ENCODE results near the gene ABCG1. TPM values are rescaled to one million over a fixed set of nuclear protein-coding genes. Genes with fewer than 3 reads are reported as not detected.

ABCG1 gene
- total RNA-seq, 3 donors from 2014 or later: 10.6 to 26.2 (median 23.7) TPM

DNA sequence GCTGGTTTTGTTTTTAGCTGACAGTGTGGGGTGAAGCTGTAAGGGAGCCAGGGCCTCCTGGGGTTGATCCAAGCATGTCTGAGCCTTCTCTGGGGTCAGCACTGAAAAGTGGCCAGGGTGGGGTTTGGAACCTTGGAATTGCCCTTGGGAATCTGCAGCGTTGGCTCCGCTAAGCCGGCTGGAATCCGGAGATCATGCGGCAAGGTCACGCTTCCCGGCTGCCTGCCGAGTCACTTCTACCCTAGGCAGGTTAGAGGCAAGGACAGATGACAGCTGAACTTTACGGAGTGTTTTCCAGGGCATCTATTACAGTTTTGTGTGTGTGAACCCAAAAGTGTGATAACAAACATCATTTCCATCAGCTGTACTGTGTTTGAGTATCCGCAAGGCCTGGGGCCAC, 17.1 kb downstream of the ABCG1 start:
- no peak for DNase-seq (ENCODE audit: low spot score in 2 of 2)
- Histone ChIP-seq H3K36me3 (no peaks in the 10 kb centered on the region), H3K9me3 (no peaks in the 10 kb centered on the region), H3K27me3 (no peaks in the 10 kb centered on the region), H3K27ac (peak overlapping the region; percentile 88), H3K4me1 (peaks cover 15 to 18% of the 10 kb centered on the region in 2 donors), H3K4me3 (no peak overlapping the region)
- TF ChIP-seq, protein P1, sequence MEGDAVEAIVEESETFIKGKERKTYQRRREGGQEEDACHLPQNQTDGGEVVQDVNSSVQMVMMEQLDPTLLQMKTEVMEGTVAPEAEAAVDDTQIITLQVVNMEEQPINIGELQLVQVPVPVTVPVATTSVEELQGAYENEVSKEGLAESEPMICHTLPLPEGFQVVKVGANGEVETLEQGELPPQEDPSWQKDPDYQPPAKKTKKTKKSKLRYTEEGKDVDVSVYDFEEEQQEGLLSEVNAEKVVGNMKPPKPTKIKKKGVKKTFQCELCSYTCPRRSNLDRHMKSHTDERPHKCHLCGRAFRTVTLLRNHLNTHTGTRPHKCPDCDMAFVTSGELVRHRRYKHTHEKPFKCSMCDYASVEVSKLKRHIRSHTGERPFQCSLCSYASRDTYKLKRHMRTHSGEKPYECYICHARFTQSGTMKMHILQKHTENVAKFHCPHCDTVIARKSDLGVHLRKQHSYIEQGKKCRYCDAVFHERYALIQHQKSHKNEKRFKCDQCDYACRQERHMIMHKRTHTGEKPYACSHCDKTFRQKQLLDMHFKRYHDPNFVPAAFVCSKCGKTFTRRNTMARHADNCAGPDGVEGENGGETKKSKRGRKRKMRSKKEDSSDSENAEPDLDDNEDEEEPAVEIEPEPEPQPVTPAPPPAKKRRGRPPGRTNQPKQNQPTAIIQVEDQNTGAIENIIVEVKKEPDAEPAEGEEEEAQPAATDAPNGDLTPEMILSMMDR (IDR thresholded peaks at IDR 0.05): no peak
- TF ChIP-seq POLR2AphosphoS5 (IDR thresholded peaks at IDR 0.05) (no peak), POLR2A (IDR thresholded peaks at IDR 0.05) (no peak)
- intact Hi-C loops (cut with DNase I; ENCODE audit: low total_unique reads): no loop called here

DNA sequence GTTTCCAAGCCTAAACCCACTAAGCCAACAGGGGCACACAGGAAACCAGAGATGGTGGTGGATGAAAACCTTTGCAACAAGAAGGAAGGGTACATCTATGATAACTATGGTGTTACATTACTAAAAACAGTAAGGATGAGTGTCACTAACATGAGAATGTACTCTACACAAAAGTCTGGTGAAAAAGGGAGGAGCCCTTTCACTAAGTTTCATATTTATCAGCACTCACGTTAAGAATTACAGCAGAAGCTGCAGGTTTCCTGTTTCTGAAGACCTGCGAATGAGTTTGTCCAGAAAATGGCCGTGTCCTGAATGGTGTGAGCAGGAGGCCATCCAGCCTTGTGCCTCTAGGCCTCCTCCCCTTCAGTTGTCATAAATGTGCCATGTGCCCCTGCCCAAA, 17.8 kb downstream of the ABCG1 start:
- Histone ChIP-seq H3K27me3 (no peaks in the 10 kb centered on the region), H3K27ac (no peak overlapping the region), H3K9me3 (no peaks in the 10 kb centered on the region), H3K36me3 (no peaks in the 10 kb centered on the region), H3K4me1 (peaks cover 15 to 18% of the 10 kb centered on the region in 2 donors), H3K4me3 (no peak overlapping the region)
- TF ChIP-seq, protein P1 (IDR thresholded peaks at IDR 0.05): no peak
- TF ChIP-seq POLR2A (IDR thresholded peaks at IDR 0.05) (no peak), POLR2AphosphoS5 (IDR thresholded peaks at IDR 0.05) (no peak)
- intact Hi-C loops (cut with DNase I; ENCODE audit: low total_unique reads): no loop called here
- DNase-seq (ENCODE audit: low spot score in 2 of 2): no peak

DNA sequence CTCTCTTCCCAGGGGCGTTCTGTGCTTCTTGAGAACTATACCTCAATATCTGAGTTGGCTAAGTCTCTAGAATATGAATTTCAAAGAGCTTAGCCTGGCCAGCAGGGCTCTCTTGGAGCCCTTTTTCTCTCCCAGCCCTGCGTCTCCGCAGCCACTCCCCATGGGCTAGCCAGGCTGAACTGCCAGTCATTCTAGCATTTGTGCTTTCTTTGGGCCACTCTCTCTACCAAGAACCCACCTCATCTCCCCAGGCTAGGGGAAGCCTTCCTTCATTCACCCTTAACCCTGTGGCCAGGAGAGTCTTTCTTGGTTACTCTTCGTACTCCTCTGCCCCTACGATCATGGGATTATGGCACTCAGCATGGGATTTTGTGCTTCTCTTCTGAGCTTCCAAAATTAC, 18.2 kb downstream of the ABCG1 start:
- no peak overlapping the region for H3K4me3 ChIP-seq
- peaks cover 15 to 18% of the 10 kb centered on the region in 2 donors for H3K4me1 ChIP-seq
- H3K36me3 ChIP-seq: no peaks in the 10 kb centered on the region
- H3K27me3 ChIP-seq: no peaks in the 10 kb centered on the region
- intact Hi-C loops (cut with DNase I; ENCODE audit: low total_unique reads): no loop called here
- TF ChIP-seq POLR2A (IDR thresholded peaks at IDR 0.05) (no peak), POLR2AphosphoS5 (IDR thresholded peaks at IDR 0.05) (no peak)
- TF ChIP-seq, protein P1 (IDR thresholded peaks at IDR 0.05): no peak
- no peak overlapping the region for H3K27ac ChIP-seq
- no peaks in the 10 kb centered on the region for H3K9me3 ChIP-seq
- DNase-seq (ENCODE audit: low spot score in 2 of 2): no peak

DNA sequence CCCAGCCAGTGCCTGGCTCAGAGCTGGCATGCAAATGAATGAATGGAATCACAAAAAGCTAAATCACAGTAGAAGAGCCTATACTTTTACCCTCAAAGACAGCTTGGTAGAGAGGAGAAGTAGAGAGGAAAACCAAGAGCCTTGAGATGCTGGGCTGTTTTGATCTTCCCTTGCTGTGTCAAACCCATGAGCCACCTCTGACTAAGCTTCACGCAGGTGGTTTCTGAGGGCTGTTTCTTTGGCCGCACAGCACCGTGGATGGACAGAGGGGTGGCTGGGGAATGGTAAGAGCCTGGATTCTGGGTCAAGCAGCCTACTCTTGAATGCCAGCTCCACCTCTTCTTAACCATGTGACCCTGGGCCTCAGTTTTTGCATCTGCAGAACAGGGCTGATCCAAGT, 18.6 kb downstream of the ABCG1 start:
- Histone ChIP-seq H3K4me1 (peaks cover 15 to 18% of the 10 kb centered on the region in 2 donors), H3K27ac (no peak overlapping the region)

DNA sequence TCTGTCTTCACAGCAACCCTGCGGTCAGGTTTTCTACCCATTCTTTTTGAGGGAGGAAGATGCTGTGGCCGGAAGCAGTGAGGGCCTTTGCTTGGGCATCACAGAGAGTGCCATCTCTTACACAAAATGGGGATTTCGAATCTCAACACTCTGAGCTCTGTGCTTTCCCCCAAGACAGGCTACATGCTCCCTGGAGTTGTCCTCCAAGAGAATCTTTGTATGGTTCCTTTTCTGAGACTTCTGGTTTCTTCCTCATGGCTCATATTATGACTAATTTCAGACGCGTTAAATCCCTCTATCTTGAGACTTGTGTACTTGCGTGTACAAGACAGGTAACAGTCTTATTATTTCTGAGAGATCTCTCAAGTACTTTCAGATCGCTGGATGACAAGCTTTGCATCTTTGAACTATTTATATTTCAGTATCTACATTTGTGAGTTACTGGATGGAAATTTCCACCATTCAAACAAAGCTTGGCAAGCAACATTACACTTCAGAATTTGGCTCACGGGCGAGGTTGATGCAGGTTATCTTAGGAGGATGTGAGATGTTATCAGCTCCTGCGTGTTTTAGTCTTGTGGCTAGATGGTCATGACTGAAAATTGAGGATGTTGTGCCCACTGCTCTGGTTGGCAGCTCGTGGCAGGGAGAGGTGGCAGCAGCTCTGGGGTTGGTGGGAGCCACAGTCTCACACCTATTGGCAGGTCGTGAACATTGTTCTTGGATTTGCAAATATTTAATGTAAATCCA, 19.4 kb downstream of the ABCG1 start:
- Histone ChIP-seq H3K36me3 (no peaks in the 10 kb centered on the region), H3K27ac (no peak overlapping the region), H3K4me1 (peaks cover 11% of the 10 kb centered on the region in 2 donors), H3K27me3 (no peaks in the 10 kb centered on the region), H3K9me3 (no peaks in the 10 kb centered on the region), H3K4me3 (no peak overlapping the region)
- no peak for TF ChIP-seq POLR2AphosphoS5 (IDR thresholded peaks at IDR 0.05)
- TF ChIP-seq POLR2A (IDR thresholded peaks at IDR 0.05): no peak
- TF ChIP-seq, protein P1 (IDR thresholded peaks at IDR 0.05): no peak
- no peak for DNase-seq (ENCODE audit: low spot score in 2 of 2)
- intact Hi-C loops (cut with DNase I; ENCODE audit: low total_unique reads): no loop called here

More for the DNA sequence above, 18.6 kb downstream of the ABCG1 start:
- Histone ChIP-seq H3K4me3 (no peak overlapping the region), H3K27me3 (no peaks in the 10 kb centered on the region), H3K36me3 (no peaks in the 10 kb centered on the region), H3K9me3 (no peaks in the 10 kb centered on the region)
- intact Hi-C loops (cut with DNase I; ENCODE audit: low total_unique reads): no loop called here
- DNase-seq (ENCODE audit: low spot score in 2 of 2): no peak
- TF ChIP-seq, protein P1 (IDR thresholded peaks at IDR 0.05): no peak
- TF ChIP-seq POLR2AphosphoS5 (IDR thresholded peaks at IDR 0.05) (no peak), POLR2A (IDR thresholded peaks at IDR 0.05) (no peak)
